K562 (cell line): ENCODE results near the gene RNASEH1. TPM values are rescaled to one million over a fixed set of nuclear protein-coding genes. Genes with fewer than 3 reads are reported as not detected.

Source experiments
- AFF1 ChIP-seq, 2 experiments: fragments of 450-650 bp; IDR thresholded peaks; 2 replicates each; pipeline ENCODE4 v1.6.1; 2018; ENCODE audit warnings: mild to moderate bottlenecking in 2 of 2, low read depth in 1 of 2; ENCODE audit not compliant: partially characterized antibody in 2 of 2
- CEBPG ChIP-seq, 3 experiments: fragments of 200-800 bp in 1 of 3; sonication (Bioruptor generic) in 1 of 3; sonication (generic) in 1 of 3; formaldehyde crosslinking in 1 of 3; IDR thresholded peaks in 2 of 3; conservative IDR thresholded peaks in 1 of 3; 2 replicates each; pipeline versions ENCODE4 v1.6.1 to v1.8.0; 2016 to 2022; ENCODE audit warnings: missing compliant biosample characterization in 2 of 3, missing genetic modification characterization in 2 of 3, mild to moderate bottlenecking in 1 of 3, missing genetic modification reagents in 1 of 3
- CTBP1 ChIP-seq: fragments of 450-650 bp; IDR thresholded peaks from 2 replicates; pipeline ENCODE4 v1.6.1; 2016; ENCODE audit warnings: borderline replicate concordance
- CXXC5 ChIP-seq: fragments of 250-450 bp; sonication (Bioruptor Pico); IDR thresholded peaks from 2 replicates; pipeline ENCODE4 v1.8.0; 2022; ENCODE audit warnings: inconsistent platforms, mild to moderate bottlenecking, moderate library complexity
- HIVEP1 ChIP-seq: fragments of 250-450 bp; sonication (Bioruptor Pico); IDR thresholded peaks from 2 replicates; pipeline ENCODE4 v1.4.0; 2020; ENCODE audit warnings: mild to moderate bottlenecking
- RBM34 ChIP-seq: fragments of 200-400 bp; formaldehyde crosslinking; IDR thresholded peaks from 2 replicates; pipeline ENCODE4 v1.6.1; 2018; ENCODE audit warnings: low read length, borderline replicate concordance; ENCODE audit not compliant: insufficient read depth
- ZNF436 ChIP-seq: fragments of 250-450, 450-650 bp; sonication (Bioruptor Pico); formaldehyde crosslinking; IDR thresholded peaks from 2 replicates; pipeline ENCODE4 v1.7.0; 2020; ENCODE audit warnings: mild to moderate bottlenecking
- ZNF644 ChIP-seq: fragments of 200-800 bp; sonication (Bioruptor generic); IDR thresholded peaks from 2 replicates; pipeline ENCODE4 v1.6.1; 2016; ENCODE audit warnings: low read depth, missing genetic modification characterization, missing compliant biosample characterization
- ZNF740 ChIP-seq, 3 experiments: fragments of 200-800 bp in 1 of 3; sonication (Bioruptor generic) in 1 of 3; sonication (generic) in 1 of 3; formaldehyde crosslinking in 1 of 3; IDR thresholded peaks; 2 replicates each; pipeline versions ENCODE4 v1.6.1 to v1.8.0; 2016 to 2022; ENCODE audit warnings: mild to moderate bottlenecking in 2 of 3, missing compliant biosample characterization in 2 of 3, missing genetic modification characterization in 2 of 3, missing genetic modification reagents in 1 of 3
- polyA plus RNA-seq, 8 experiments: library from polyadenylated mRNA; depleted of rRNA in 4 of 8; stranded (reverse) in 5 of 8; unstranded in 3 of 8; fragments of >200 nt; fragmentation: Nextera tagmentation in 2 of 8; fragmentation: Illumina TruSeq in 1 of 8; extraction: Ambion mirVana in 2 of 8; extraction: Trizol in 1 of 8; gene quantifications; 2 replicates each; pipeline versions ENCODE4 v1.2.1 to v1.2.3, GENCODE V29; 2011 to 2014; ENCODE audit warnings: inconsistent platforms in 1 of 8, missing spikeins in 1 of 8
- total RNA-seq, 7 experiments: library from RNA; depleted of rRNA in 6 of 7; stranded (reverse); fragments of >200 nt in 6 of 7; fragmentation: Illumina TruSeq in 2 of 7; extraction: Trizol in 2 of 7; gene quantifications; 2 replicates each; pipeline versions ENCODE4 v1.2.1 to v1.2.3, GENCODE V29; 2011 to 2021; ENCODE audit warnings: low replicate concordance in 1 of 7
- TF ChIP-seq, protein P1 (sequence below), 3 experiments: fragments of 200-800 bp in 1 of 3; fragments of 250-450 bp in 1 of 3; fragments of 450-650 bp in 1 of 3; sonication (Bioruptor Pico) in 1 of 3; sonication (Bioruptor generic) in 1 of 3; formaldehyde crosslinking in 1 of 3; IDR thresholded peaks; 2 replicates each; pipeline versions ENCODE4 v1.6.1 to v1.8.0; 2016 to 2022; ENCODE audit warnings: mild to moderate bottlenecking in 2 of 3, missing genetic modification characterization in 2 of 3, missing compliant biosample characterization in 1 of 3, moderate library complexity in 1 of 3
- TF ChIP-seq, protein P2 (sequence below): fragments of 450-650 bp; formaldehyde crosslinking; IDR thresholded peaks from 2 replicates; pipeline ENCODE4 v1.4.0; 2020; ENCODE audit warnings: mild to moderate bottlenecking, moderate library complexity
- TF ChIP-seq, protein P3 (sequence below): fragments of 450-650 bp; formaldehyde crosslinking; IDR thresholded peaks from 2 replicates; pipeline ENCODE4 v1.4.0; 2020; ENCODE audit warnings: mild to moderate bottlenecking, moderate library complexity

Gene RNASEH1
- total and polyA plus RNA-seq, 9 of the 15 experiments (the other 6 are each of a cell fraction or from before 2014, with no cell fraction given) = 25.7 to 47.5 (median 42.8) TPM

GRCh38 chr2:3575534-3576262, 17.6 kb upstream of the RNASEH1 start (continued):
- TF ChIP-seq, protein P1, sequence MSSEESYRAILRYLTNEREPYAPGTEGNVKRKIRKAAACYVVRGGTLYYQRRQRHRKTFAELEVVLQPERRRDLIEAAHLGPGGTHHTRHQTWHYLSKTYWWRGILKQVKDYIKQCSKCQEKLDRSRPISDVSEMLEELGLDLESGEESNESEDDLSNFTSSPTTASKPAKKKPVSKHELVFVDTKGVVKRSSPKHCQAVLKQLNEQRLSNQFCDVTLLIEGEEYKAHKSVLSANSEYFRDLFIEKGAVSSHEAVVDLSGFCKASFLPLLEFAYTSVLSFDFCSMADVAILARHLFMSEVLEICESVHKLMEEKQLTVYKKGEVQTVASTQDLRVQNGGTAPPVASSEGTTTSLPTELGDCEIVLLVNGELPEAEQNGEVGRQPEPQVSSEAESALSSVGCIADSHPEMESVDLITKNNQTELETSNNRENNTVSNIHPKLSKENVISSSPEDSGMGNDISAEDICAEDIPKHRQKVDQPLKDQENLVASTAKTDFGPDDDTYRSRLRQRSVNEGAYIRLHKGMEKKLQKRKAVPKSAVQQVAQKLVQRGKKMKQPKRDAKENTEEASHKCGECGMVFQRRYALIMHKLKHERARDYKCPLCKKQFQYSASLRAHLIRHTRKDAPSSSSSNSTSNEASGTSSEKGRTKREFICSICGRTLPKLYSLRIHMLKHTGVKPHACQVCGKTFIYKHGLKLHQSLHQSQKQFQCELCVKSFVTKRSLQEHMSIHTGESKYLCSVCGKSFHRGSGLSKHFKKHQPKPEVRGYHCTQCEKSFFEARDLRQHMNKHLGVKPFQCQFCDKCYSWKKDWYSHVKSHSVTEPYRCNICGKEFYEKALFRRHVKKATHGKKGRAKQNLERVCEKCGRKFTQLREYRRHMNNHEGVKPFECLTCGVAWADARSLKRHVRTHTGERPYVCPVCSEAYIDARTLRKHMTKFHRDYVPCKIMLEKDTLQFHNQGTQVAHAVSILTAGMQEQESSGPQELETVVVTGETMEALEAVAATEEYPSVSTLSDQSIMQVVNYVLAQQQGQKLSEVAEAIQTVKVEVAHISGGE (CRISPR knock-in tag; IDR thresholded peaks at IDR 0.05) = 0 out of 6 replicates have a peak, but pooled peaks of 1 of the 3 experiments have one; percentile 83
- TF ChIP-seq ZNF644 (tag) = no peak
- TF ChIP-seq, protein P2, sequence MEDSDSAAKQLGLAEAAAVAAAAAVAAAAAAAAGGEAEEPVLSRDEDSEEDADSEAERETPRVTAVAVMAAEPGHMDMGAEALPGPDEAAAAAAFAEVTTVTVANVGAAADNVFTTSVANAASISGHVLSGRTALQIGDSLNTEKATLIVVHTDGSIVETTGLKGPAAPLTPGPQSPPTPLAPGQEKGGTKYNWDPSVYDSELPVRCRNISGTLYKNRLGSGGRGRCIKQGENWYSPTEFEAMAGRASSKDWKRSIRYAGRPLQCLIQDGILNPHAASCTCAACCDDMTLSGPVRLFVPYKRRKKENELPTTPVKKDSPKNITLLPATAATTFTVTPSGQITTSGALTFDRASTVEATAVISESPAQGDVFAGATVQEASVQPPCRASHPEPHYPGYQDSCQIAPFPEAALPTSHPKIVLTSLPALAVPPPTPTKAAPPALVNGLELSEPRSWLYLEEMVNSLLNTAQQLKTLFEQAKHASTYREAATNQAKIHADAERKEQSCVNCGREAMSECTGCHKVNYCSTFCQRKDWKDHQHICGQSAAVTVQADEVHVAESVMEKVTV (CRISPR knock-in tag) = no peak
- peak; percentile 20 for TF ChIP-seq ZNF740 (CRISPR knock-in tag; IDR thresholded peaks at IDR 0.05)
- no peak for TF ChIP-seq ZNF740 (tag; IDR thresholded peaks at IDR 0.05)
- TF ChIP-seq ZNF436 = no peak
- TF ChIP-seq, protein P3, sequence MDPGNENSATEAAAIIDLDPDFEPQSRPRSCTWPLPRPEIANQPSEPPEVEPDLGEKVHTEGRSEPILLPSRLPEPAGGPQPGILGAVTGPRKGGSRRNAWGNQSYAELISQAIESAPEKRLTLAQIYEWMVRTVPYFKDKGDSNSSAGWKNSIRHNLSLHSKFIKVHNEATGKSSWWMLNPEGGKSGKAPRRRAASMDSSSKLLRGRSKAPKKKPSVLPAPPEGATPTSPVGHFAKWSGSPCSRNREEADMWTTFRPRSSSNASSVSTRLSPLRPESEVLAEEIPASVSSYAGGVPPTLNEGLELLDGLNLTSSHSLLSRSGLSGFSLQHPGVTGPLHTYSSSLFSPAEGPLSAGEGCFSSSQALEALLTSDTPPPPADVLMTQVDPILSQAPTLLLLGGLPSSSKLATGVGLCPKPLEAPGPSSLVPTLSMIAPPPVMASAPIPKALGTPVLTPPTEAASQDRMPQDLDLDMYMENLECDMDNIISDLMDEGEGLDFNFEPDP (CRISPR knock-in tag) = no peak
- TF ChIP-seq AFF1 (IDR thresholded peaks at IDR 0.05; ENCODE audit: low read depth in 1 of 2, partially characterized antibody in 2 of 2) = no peak
- no peak for TF ChIP-seq HIVEP1 (CRISPR knock-in tag)
- TF ChIP-seq CTBP1 = no peak
- TF ChIP-seq RBM34 = no peak
- 0 out of 2 replicates have a peak, but pooled peaks have one; percentile 22 for TF ChIP-seq CEBPG (CRISPR knock-in tag; IDR thresholded peaks at IDR 0.05)
- no peak for TF ChIP-seq CEBPG (tag; conservative IDR thresholded peaks at IDR 0.05 in 1 of 2, IDR thresholded peaks at IDR 0.05 in 1 of 2)
- TF ChIP-seq CXXC5 (CRISPR knock-in tag) = no peak
